ENCODE data around the gene PROX1.

Gene PROX1

GRCh38 chr1:213999732-214000131, 12.0 kb downstream of the PROX1 start:
- no peak for DNase-seq (ENCODE audit: low spot score)

GRCh38 chr1:214002060-214002459, 14.3 kb downstream of the PROX1 start:
- no peak for DNase-seq (ENCODE audit: low spot score)

- DNase-seq (ENCODE audit: low spot score) = no peak
These were observed 14.7 kb downstream of the PROX1 start for GRCh38 chr1:214002472-214002871.

- DNase-seq (ENCODE audit: low spot score) = no peak
These were observed 15.5 kb downstream of the PROX1 start for GRCh38 chr1:214003233-214003632.

- DNase-seq (ENCODE audit: low spot score) = no peak
These were observed 16.2 kb downstream of the PROX1 start for GRCh38 chr1:214004014-214004413.

GRCh38 chr1:214004795-214005194, 17.0 kb downstream of the PROX1 start:
- DNase-seq (ENCODE audit: low spot score) = no peak

- no peak for DNase-seq (ENCODE audit: low spot score)
These were observed 17.9 kb downstream of the PROX1 start for GRCh38 chr1:214005708-214006107.

- DNase-seq (ENCODE audit: low spot score) = no peak
These were observed 19.1 kb downstream of the PROX1 start for GRCh38 chr1:214006845-214007244.

- no peak for DNase-seq (ENCODE audit: low spot score)
These were observed 20.6 kb downstream of the PROX1 start for GRCh38 chr1:214008347-214008746.

- no peak for DNase-seq (ENCODE audit: low spot score)
These were observed 21.1 kb downstream of the PROX1 start for GRCh38 chr1:214008791-214009422.

- no peak for DNase-seq (ENCODE audit: low spot score)
These were observed 21.8 kb downstream of the PROX1 start for GRCh38 chr1:214009423-214010196.

GRCh38 chr1:214010197-214010573, 22.4 kb downstream of the PROX1 start:
- no peak for DNase-seq (ENCODE audit: low spot score)

GRCh38 chr1:214010717-214011116, 22.9 kb downstream of the PROX1 start:
- DNase-seq (ENCODE audit: low spot score) = no peak

GRCh38 chr1:214012418-214012817, 24.6 kb downstream of the PROX1 start:
- no peak for DNase-seq (ENCODE audit: low spot score)

- no peak for DNase-seq (ENCODE audit: low spot score)
These were observed 26.0 kb downstream of the PROX1 start for GRCh38 chr1:214013614-214014377.

- no peak for DNase-seq (ENCODE audit: low spot score)
These were observed 27.0 kb downstream of the PROX1 start for GRCh38 chr1:214014730-214015129.

- no peak for DNase-seq (ENCODE audit: low spot score)
These were observed 29.6 kb downstream of the PROX1 start for GRCh38 chr1:214017191-214017982.

GRCh38 chr1:214018386-214019268, 30.9 kb downstream of the PROX1 start:
- no peak for DNase-seq (ENCODE audit: low spot score)

- DNase-seq (ENCODE audit: low spot score) = no peak
These were observed 31.7 kb downstream of the PROX1 start for GRCh38 chr1:214019499-214019898.

- no peak for DNase-seq (ENCODE audit: low spot score)
These were observed 33.5 kb downstream of the PROX1 start for GRCh38 chr1:214021321-214021720.

- DNase-seq (ENCODE audit: low spot score) = no peak
These were observed 34.5 kb downstream of the PROX1 start for GRCh38 chr1:214022229-214022791.
